Activated CD8-positive, alpha-beta memory T cell treated with anti-CD3 and anti-CD28 coated beads for 24 hours (primary cell): ENCODE data around the gene KRT75.
"Not testable (repeated sequence)": the region's sequence is repeated elsewhere in the genome, so short reads cannot be mapped to it uniquely, and the experiment has no call there.

Experiments used
- DNase-seq: peaks from one replicate; pipeline ENCODE4 v3.0.0-alpha.2; 2020

Gene KRT75

GRCh38 chr12:52415870-52416750 is 18.1 kb downstream of the KRT75 start:
- no peak for DNase-seq

- DNase-seq = no peak
Measured at GRCh38 chr12:52414936-52415335, 19.2 kb downstream of the KRT75 start.

GRCh38 chr12:52413782-52414345 is 20.3 kb downstream of the KRT75 start:
- no peak for DNase-seq

- no peak for DNase-seq
Measured at GRCh38 chr12:52413202-52413601, 21.0 kb downstream of the KRT75 start.

- no peak for DNase-seq
Measured at GRCh38 chr12:52411815-52412214, 22.4 kb downstream of the KRT75 start.

- not testable (repeated sequence) for DNase-seq
Measured at GRCh38 chr12:52410589-52411248, 23.5 kb downstream of the KRT75 start.

DNA sequence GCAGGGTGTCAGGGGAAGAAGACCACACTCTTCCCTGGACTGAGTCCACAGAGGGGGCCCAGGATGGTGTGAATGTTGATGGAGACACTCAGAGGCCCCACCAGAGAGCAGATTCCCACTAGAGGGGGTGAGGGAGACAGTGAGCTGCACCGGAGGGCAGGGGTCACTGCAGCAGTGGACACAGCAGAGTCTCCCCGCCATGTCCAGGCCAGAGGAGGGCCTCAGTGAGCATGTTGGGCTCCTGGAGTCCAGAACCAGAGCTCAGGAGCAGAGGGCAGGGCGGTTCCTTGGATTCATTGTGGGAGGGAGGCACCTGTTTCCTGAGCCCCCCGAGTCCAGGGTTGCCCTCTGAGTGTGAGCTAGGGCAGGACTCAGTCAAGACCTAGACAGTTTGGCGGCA is 26.3 kb downstream of the KRT75 start:
- DNase-seq = no peak

DNA sequence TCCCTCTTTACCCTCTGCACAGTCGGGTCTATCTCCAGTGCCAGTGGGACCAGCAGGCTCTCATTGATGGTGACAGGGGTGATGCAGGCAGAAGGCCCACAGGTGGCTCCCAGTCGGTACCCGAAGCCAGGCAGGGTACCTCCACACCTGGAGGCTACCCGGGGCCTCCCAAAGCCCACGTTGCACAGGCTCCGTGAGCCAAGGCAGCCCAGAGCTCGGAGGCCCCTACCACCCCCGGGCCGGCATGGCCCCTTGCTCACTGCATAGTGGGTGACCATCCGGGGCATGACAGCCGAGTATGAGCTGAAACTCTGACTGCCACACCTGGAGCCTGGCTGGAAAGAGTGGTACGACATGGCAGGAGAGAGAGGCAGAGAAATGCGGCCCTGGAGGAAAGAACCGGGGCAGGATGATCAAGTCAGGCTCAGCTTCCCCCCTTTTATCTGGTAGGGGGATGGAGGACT is 28.2 kb downstream of the KRT75 start, which contains the start of gene KRT82:
Gene KRT82 (minus strand): TSS at position 414 of the 464 bp plus-strand sequence. CDS start 58 bp downstream, at position 356.
- no peak for DNase-seq

DNA sequence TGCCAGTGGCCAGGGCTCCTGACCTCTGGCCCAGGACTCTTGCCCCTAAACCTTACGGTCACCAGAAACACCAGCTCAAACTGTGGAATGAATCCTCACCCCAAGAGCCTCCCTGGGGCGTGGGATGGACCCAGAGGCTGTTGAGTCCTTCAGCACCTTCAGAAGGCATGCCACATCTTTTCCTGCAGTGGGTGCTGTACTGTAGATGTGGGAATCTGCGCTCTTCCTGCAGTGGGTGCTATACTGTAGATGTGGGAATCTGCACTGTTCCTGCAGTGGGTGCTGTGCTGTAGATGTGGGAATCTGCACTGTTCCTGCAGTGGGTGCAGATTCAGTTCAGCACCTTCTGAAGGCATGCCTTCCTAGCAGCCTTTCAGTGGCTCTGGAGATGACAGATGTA is 29.2 kb downstream of the KRT75 start:
- DNase-seq = no peak

DNA sequence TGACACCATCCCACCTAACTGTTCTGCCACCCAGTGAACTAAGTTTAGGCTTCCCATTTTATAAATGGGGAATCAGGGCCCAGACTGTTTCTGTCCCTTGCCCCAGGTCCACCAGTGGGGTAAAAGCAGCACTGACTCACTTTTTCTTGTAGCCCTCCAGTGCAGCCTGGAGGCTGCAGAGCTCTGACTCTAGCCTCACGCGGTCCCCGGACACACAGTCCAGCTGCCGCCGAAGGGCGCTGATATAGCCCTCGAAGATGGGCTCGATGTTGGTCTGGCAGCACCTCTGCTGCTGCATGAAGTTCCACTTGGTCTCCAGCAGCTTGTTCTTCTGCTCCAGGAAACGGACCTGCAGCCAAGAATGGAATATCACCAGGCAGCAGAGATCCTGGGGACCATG is 30.6 kb downstream of the KRT75 start:
- DNase-seq = no peak

- DNase-seq = no peak
Measured at GRCh38 chr12:52402873-52403540, 31.2 kb downstream of the KRT75 start.

DNA sequence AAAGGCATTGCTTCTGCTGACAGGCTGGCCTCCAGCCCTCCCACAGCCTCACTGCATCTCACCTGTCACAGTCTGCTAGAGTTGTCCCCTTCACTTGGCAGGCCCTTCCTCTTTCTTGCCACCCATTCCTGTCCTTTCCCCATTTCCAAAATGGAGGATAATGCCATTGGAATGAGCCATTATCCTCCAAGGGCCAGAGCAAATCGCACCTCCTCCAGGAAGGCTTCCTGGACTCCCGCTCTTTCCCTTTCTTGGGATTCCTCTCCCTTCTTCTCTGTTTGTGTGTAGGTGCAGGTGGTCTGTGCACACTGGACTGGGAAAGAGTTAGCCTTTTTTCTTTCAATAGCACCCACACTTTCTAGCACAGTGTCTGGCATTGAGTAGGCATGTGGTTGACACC is 31.8 kb downstream of the KRT75 start:
- DNase-seq = no peak

GRCh38 chr12:52401926-52402325 is 32.2 kb downstream of the KRT75 start:
- no peak for DNase-seq

- no peak for DNase-seq
Measured at GRCh38 chr12:52401526-52401925, 32.6 kb downstream of the KRT75 start.

DNA sequence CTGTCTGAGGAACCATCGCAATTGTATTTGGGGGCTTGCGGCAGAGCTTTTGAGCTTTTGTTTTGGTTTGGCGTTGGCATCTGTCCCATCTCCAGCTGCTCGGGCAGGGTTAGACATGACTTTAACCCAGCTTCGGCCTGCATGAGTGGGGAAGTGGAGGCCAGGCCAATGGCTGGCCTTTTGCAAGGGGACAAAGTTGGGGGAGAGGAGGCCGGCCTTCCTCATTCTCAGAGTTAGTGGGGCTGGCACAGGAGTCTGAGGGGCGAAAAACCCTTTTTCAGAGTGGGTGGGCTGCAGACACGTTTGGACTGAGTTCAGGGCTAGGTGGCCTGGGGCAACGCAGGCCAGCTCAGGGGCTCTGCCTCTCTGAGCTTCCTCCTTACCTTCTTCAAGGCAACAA is 33.3 kb downstream of the KRT75 start:
- DNase-seq = no peak

- no peak for DNase-seq
Measured at GRCh38 chr12:52399756-52400155, 34.4 kb downstream of the KRT75 start.

DNA sequence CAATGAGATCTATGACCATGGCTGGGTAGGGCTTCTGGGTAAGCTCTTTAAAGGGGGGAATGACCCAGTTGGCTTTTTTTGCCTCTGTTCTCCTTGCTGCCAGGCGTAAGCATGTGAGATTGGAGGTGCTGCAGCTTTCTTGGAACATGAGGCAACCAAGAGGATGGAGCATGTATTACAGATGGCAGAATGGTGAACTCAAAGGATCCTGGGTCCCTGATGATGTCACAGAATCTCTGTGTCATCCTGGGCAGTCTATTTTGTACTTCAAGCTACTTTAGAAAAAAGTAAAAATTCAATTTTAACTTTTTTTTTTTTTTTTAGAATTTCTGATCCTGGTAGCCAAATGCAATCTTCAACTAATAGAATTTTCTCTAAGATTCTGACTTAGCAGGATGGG is 36.0 kb downstream of the KRT75 start:
- DNase-seq = no peak

DNA sequence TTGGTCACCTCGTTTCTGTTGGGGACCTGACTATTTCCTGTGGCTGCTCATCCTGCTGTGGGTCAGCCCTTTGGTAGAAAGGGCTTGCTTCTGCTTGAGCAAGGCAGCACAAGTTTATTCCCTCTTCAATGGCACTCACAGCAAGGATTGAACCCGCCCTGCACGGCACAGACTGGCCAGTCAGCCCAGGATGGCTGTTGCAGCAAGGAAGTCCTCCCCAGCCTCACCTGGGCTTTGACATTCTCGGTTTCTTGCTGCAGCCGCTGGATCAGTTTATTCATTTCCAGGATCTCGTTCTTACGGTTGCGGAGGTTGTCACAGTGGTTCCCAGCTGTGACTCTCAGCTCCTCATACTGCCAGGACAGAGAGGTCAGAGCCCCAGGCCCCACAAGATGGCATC is 37.5 kb downstream of the KRT75 start:
- DNase-seq = no peak

GRCh38 chr12:52395761-52396434 is 38.3 kb downstream of the KRT75 start:
- DNase-seq = no peak

DNA sequence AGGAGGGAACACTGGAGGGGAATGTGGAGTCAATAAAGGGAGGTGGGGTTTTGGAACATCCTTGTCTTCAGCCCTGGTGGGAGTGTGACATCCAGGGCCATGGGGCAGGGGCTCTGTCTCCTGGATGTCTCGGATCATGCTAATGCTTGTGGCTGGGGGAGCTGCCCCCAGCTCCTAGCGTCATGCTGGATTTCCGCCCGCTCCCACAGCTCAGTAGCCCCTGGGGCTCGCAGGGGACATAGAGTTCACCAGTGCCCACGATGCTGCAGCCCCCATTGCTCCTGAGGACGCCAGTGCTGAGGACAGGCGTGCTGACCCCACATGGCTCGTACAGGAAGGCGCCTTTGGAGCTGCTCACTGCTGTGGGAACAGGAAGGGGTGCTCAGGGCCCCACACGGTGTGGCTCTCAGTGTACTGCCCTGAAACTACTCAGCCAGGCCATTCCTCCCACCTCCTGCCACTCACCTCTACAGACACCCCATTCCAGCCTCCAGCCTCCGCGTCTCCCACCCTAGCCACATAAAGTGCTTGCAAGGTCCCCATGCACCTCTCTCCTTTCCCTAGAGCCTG is 39.2 kb downstream of the KRT75 start:
- no peak for DNase-seq

DNA sequence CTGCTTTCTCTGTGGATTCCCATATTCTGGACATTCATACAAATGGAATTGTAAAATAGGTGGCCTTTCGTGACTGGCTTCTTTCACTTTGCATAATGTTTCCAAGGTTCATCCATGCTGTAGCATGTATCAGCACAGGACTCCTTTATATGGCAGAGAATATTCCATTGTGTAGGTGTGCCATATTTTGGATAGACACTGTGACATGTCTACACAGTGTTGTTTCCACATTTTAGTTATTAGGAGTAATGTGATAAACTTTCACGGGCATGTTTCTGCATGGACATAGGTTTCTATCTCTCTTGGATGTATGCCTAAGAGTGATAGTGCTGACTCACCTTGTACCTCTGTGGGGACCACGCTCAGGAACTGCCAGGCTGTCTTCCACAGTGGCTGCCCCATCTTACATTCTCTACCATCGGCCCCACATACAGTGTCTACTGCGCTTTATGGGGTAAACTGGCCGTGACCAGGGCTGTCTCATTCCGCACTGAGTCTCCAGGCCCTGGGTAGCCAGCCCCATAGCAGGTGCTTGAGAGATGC is 41.6 kb downstream of the KRT75 start:
- DNase-seq = no peak

GRCh38 chr12:52391618-52392002 is 42.6 kb downstream of the KRT75 start:
- DNase-seq = no peak
